Activated naive CD4-positive, alpha-beta T cell treated with anti-CD3 and anti-CD28 coated beads, Interleukin-2, amount 50 U/mL, for 24 hours (primary cell): Measurements from ENCODE around the gene LPAR6.
"Not testable (repeated sequence)": the region's sequence is repeated elsewhere in the genome, so short reads cannot be mapped to it uniquely, and the experiment has no call there.

Experiments used
- H3K27ac Mint-ChIP-seq: one replicate; pipeline ENCODE4 v1.8.0; 2021; ENCODE audit warnings: mild to moderate bottlenecking, mixed read lengths
- H3K27me3 Mint-ChIP-seq: one replicate; pipeline ENCODE4 v1.8.0; 2021; ENCODE audit warnings: mixed read lengths
- H3K36me3 Mint-ChIP-seq: one replicate; pipeline ENCODE4 v1.8.0; 2021; ENCODE audit warnings: mixed read lengths
- H3K4me1 Mint-ChIP-seq: one replicate; pipeline ENCODE4 v1.8.0; 2021; ENCODE audit warnings: mixed read lengths
- H3K4me3 Mint-ChIP-seq: one replicate; pipeline ENCODE4 v1.8.0; 2021; ENCODE audit warnings: mild to moderate bottlenecking, mixed read lengths
- H3K9me3 Mint-ChIP-seq: one replicate; pipeline ENCODE4 v1.8.0; 2021; ENCODE audit warnings: mixed read lengths

LPAR6 gene, protein sequence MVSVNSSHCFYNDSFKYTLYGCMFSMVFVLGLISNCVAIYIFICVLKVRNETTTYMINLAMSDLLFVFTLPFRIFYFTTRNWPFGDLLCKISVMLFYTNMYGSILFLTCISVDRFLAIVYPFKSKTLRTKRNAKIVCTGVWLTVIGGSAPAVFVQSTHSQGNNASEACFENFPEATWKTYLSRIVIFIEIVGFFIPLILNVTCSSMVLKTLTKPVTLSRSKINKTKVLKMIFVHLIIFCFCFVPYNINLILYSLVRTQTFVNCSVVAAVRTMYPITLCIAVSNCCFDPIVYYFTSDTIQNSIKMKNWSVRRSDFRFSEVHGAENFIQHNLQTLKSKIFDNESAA

DNA sequence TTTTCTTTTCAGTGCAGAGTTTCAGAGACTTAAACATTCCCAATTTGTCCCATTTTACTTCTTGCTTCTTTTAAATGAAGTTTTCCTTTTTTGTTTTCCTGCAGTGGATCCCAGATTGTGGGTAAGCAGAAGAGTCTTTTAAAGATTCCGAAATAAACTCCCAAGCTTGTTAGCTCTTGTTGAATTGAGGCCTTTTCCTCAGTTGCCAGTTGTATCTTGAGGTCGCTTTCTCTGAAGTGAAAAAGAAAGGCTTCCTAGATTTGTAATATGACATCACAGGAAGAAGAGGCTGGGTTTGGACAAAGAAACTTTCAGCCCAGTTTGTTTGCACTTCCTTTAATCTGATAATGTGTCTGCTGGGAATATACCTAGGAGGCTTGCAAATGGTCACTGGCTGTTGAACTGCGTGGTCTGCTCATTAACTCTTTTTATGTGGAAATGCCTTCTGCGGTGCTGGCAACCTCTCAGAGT, at the start of gene LPAR6:
TSS of gene LPAR6 (minus strand) at position 233 of the 471 bp plus-strand sequence. CDS start 690 bp downstream, outside the sequence.
- Mint-ChIP-seq H3K27me3 (no peaks in the 10 kb centered on the region), H3K4me1 (peaks cover 53% of the 10 kb centered on the region), H3K9me3 (no peaks in the 10 kb centered on the region), H3K27ac (peak within 1 kb of the TSS; percentile 97), H3K4me3 (peak within 1 kb of the TSS; percentile 96), H3K36me3 (peaks cover 9% of the 10 kb centered on the region)

DNA sequence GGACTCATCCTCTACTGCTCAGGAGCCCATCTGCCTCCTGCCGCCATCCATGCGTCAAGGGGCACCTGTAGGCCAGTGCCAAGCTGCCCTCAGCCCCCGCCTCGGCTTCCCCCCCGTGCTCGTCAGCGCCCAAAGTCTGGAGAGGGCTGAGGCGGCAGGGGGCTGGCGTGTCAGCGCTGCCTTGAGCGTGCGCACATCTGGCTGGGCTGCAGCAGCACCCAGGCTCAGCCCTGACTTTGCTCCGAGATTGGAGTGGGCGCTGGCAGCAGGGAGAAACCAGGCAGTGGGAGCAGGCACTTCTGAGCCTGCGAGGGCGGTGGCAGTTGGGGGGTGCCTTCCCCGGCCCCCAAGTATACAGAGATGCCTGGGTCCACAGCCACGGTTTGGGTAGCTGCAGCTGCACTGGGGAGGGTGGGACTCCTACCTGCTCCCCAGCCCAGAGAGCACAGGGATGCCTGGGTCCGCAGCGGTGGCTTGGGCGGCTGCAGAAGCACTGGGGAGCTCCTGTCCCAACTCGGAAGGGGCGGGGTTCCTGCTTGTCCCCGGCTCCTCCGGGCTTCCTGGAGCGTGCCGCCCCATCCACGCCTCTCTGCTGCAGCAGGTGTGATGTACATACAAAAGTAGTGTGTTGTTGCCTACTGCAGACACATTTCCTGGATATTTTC, 44.8 kb upstream of the LPAR6 start:
- H3K36me3 Mint-ChIP-seq, result peaks cover 43% of the 10 kb centered on the region
- H3K27me3 Mint-ChIP-seq, result no peaks in the 10 kb centered on the region
- H3K9me3 Mint-ChIP-seq, result no peaks in the 10 kb centered on the region
- H3K4me3 Mint-ChIP-seq, result no peak overlapping the region
- H3K27ac Mint-ChIP-seq, result no peak overlapping the region
- H3K4me1 Mint-ChIP-seq, result peaks cover 14% of the 10 kb centered on the region

DNA sequence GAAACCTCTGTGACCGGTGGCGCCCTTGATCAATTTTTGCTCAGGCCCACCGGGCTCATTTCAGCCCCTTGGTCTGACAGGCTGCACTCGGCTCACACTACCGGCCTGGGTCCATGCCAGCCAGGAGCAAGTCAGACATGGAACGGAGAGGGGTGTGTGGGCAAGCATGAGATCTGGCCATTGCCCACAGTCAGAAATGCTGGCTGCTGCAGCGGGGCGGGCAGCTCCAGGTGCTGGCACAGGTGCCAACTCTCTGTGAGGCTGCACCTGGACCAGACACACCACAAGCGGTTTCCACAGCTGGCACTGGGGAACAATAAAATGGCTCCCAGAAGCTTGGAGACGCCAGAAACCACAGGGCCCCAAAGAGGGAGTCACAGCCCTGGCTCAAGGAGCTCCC, 43.6 kb upstream of the LPAR6 start:
- no peak overlapping the region for H3K4me3 Mint-ChIP-seq
- H3K4me1 Mint-ChIP-seq, result peaks cover 23% of the 10 kb centered on the region
- no peaks in the 10 kb centered on the region for H3K9me3 Mint-ChIP-seq
- H3K27ac Mint-ChIP-seq, result no peak overlapping the region
- no peaks in the 10 kb centered on the region for H3K27me3 Mint-ChIP-seq
- H3K36me3 Mint-ChIP-seq, result peaks cover 50% of the 10 kb centered on the region

DNA sequence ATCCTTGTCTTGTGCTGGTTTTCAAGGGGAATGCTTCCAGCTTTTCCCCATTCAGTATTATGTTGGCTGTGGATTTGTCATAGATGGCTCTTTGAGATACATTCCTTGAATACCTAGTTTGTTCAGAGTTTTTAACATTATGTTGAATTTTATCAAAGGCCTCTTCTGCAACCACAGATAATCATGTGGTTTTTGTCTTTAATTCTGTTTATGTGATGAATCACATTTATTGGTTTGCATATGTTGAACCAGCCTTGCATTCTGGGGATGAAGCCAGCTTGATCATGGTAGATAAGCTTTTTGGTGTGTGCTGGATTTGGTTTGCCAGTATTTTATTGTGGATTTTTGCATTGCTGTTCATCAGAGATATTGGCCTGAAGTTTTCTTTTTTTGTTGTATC, 38.3 kb upstream of the LPAR6 start:
- peaks cover 40% of the 10 kb centered on the region for H3K36me3 Mint-ChIP-seq
- not testable (repeated sequence) for H3K4me3 Mint-ChIP-seq, H3K9me3 Mint-ChIP-seq, H3K27ac Mint-ChIP-seq, H3K27me3 Mint-ChIP-seq
- H3K4me1 Mint-ChIP-seq, result peaks cover 55% of the 10 kb centered on the region

DNA sequence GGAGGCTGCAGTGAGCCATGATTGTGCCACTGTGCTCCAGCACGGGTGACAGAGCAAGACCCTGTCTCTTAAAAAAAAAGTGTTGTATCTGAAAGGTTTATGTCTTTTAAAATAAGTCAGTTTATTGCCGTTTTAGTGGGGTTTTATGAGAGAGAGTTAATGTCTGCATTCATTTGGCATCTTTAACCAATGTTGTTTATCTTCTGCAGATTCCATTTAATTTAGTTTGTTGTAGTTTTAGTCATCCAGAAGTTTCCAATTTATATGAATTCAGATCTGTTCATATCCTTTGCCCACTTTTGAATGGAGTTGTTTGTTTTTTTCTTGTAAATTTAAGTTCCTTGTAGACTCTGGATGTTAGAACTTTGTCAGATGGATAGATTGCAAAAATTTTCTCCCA, 36.7 kb upstream of the LPAR6 start:
- Mint-ChIP-seq H3K27me3 (no peaks in the 10 kb centered on the region), H3K36me3 (peaks cover 34% of the 10 kb centered on the region), H3K4me3 (no peak overlapping the region), H3K4me1 (peaks cover 52% of the 10 kb centered on the region), H3K27ac (no peak overlapping the region), H3K9me3 (peaks cover 6% of the 10 kb centered on the region)

DNA sequence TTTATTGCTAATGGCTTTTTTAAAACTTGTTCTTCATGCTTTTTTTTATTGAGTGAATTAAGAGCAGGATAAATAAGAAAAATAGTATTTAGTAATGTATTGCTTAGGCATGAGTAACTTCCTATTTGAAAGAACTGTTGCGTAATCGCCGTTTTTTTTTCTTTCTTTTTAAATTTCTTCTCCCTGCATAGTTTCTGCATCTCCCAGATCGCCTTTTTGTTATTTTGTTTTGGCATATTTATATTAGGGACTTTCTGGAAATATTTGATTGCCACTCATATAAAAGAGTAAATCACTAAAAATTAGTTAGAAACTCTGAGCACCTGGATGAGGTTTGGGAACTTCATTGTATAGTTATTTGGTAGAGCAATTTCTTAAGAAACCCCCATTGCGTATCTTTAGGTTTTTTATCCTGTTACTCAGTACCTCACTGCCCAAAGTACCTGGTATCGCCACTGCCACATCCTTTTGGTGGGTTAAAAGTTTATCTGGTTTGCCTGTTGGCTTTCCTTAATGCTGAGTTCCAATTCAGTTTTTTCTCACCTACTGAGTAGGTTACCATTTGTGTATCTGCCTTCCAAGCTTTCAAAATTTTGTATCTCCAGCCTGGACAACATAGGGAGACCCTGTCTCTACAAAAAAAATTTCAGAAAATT, 36.2 kb upstream of the LPAR6 start:
- peaks cover 50% of the 10 kb centered on the region for H3K4me1 Mint-ChIP-seq
- H3K4me3 Mint-ChIP-seq, result peak overlapping the region; percentile 71
- no peaks in the 10 kb centered on the region for H3K27me3 Mint-ChIP-seq
- H3K36me3 Mint-ChIP-seq, result peaks cover 30% of the 10 kb centered on the region
- H3K27ac Mint-ChIP-seq, result no peak overlapping the region
- peaks cover 6% of the 10 kb centered on the region for H3K9me3 Mint-ChIP-seq

DNA sequence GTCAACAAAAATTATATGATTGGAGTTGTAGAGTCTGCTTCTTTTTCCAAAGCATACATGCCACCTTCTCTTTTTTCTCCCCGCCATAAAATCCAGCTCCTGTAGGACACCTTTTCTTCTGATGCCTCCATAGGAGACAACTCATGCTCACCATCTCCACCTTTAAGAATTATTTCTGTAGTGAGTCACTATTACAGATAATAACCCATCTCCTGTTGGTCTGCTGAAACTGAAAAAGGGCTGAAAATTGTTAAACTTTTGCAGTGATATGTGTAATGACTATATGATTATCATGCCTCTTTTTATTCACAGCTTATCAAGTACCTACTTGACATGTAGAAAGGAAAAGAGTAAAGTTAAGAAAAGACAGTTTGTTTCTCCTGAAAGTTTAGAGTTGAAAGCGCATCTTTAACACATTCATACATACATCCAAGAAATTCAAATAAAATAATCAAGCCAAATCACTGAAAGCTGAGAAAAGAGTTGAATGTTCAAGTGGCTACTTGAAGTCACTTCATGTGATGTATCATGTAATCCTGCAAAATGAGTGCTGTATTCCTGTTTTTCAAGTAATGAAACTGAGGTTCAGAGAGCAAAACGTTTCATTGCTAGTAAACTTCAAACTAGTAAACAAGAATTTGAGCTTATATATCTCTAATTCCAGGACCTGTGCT, 35.5 kb upstream of the LPAR6 start:
- Mint-ChIP-seq H3K4me1 (peaks cover 46% of the 10 kb centered on the region), H3K9me3 (peaks cover 6% of the 10 kb centered on the region), H3K27ac (no peak overlapping the region), H3K4me3 (peak overlapping the region; percentile 71), H3K27me3 (no peaks in the 10 kb centered on the region), H3K36me3 (peaks cover 26% of the 10 kb centered on the region)

DNA sequence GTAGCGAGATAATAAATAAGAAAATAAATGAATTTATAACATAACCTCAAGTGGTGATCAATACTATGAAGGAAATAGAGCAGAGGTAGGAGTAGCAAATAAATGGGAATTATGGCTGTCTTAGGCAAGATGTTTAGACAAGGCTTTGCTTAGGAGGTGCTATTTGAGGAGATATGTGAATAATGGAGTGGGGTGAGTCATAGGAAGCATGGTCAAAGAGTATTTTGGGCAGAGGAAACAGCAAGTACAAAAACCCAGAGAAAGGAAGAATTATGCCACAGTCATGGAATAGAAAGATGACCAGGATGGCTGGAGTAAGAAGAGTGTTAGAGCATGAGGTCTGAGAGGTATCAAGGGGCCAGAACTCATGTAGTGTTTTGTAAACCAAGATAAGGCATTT, 33.6 kb upstream of the LPAR6 start:
- H3K9me3 Mint-ChIP-seq, result peaks cover 6% of the 10 kb centered on the region
- peaks cover 12% of the 10 kb centered on the region for H3K36me3 Mint-ChIP-seq
- no peak overlapping the region for H3K27ac Mint-ChIP-seq
- no peak overlapping the region for H3K4me3 Mint-ChIP-seq
- peaks cover 37% of the 10 kb centered on the region for H3K4me1 Mint-ChIP-seq
- H3K27me3 Mint-ChIP-seq, result no peaks in the 10 kb centered on the region

DNA sequence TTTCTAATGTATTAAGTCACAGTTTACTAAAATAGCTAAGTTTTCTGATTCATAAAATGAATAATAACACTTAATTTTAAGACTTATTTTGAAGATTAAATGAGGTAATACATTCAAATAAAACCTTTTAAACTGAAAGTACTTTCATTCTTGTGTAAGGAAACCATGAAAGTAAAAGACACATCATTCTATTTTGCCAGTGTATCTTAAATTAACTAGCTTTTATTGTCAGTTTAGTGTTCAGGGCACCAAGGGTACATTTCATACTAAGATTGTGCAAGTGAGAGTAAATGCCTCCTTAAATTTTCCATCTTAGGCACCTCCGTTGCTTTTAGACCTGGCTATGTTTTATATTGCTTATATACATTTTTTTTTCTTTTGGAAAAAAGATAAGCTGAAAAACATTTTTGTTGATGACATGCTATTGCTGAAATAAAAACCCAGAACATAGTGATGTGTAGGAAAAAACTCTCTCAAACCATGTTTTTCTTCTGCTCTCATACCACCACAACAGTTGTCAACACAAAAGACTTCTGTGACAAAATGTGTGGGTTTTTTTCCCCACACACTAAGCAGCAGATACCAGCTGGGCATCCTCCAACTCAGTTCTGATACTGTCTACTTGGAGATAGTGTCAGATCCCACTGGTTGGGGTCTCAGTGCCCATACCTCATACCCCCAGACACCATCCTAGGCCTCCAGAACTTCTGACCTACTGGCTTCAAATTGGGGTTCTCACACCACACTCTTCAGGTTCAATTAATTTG, 30.7 kb upstream of the LPAR6 start:
- no peaks in the 10 kb centered on the region for H3K9me3 Mint-ChIP-seq
- H3K27ac Mint-ChIP-seq, result peak overlapping the region; percentile 63
- H3K4me3 Mint-ChIP-seq, result peak overlapping the region; percentile 24
- peaks cover 5% of the 10 kb centered on the region for H3K36me3 Mint-ChIP-seq
- H3K4me1 Mint-ChIP-seq, result peaks cover 26% of the 10 kb centered on the region
- no peaks in the 10 kb centered on the region for H3K27me3 Mint-ChIP-seq

DNA sequence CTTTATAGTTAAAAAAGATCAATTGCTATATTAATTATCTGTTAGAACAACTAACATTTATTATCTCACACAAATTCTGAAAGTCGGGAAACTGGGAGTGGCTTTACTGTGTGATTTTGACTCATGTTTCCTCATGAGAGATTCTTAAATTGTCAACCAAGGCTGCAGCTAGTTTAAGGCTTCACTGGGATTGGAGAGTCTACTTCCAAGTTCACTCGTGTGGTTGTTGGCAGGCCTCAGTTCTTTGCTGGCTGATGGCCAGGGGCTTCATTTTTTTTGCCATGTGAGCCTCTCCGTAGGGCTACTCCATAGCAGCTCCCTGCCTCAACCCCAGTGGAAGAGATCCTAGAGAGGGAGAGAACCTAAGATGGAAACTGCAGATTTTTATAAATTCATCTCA, 24.5 kb upstream of the LPAR6 start:
- Mint-ChIP-seq H3K4me3 (no peak overlapping the region), H3K27ac (no peak overlapping the region), H3K36me3 (peaks cover 6% of the 10 kb centered on the region), H3K27me3 (no peaks in the 10 kb centered on the region), H3K9me3 (no peaks in the 10 kb centered on the region), H3K4me1 (peaks cover 52% of the 10 kb centered on the region)

DNA sequence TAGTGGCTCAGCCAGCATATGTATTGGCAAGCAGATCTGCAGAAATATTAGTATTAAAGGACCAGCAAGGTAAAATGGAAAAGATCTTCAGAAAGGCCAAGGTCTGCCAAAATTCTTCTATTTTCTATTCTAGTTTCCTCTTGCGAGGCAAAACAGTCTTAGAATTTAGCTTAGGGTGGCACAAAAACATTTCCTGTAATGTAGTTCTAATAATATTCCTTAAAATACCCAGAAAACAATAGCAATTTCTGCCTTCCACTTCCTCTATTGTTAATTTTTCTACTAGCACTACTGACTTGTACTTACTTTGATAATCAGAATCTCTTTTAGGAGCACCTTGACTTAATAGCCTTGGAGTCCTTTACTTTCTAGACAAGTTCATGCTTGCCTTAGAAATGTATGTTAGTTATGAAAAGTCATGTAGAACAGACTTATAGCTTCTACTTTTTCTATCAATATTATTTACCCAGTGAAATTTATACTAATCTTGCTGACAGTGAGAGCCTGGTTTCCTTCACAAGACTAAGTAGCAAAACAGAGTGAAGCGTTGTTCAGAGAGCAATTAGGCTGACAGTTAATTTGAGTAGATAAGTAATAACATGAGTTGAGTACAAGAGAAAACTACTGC, 23.9 kb upstream of the LPAR6 start:
- Mint-ChIP-seq H3K36me3 (peaks cover 6% of the 10 kb centered on the region), H3K4me1 (peaks cover 55% of the 10 kb centered on the region), H3K27me3 (no peaks in the 10 kb centered on the region), H3K9me3 (no peaks in the 10 kb centered on the region), H3K4me3 (no peak overlapping the region), H3K27ac (peak overlapping the region; percentile 76)

DNA sequence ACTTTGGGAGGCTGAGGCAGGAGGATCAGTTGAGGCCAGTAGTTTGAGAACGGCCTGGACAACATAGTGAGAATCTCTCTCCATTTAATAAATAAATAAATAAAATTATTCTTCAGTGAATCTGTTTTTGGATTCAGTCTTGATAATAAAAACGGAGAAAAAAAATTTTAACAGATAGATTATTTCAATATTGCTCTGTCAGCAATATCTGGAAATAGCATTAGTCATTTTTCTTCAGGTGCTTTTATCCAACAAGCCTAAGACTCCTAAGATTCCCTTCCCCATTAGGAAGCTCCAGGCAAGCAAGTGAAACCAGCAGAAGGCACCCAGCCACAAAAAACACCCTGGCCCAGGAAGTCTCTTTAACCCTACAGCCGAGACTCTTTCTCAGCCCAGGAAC, 21.3 kb upstream of the LPAR6 start:
- Mint-ChIP-seq H3K36me3 (peaks cover 7% of the 10 kb centered on the region), H3K4me1 (peaks cover 62% of the 10 kb centered on the region), H3K4me3 (no peak overlapping the region), H3K27me3 (no peaks in the 10 kb centered on the region), H3K9me3 (no peaks in the 10 kb centered on the region), H3K27ac (no peak overlapping the region)

DNA sequence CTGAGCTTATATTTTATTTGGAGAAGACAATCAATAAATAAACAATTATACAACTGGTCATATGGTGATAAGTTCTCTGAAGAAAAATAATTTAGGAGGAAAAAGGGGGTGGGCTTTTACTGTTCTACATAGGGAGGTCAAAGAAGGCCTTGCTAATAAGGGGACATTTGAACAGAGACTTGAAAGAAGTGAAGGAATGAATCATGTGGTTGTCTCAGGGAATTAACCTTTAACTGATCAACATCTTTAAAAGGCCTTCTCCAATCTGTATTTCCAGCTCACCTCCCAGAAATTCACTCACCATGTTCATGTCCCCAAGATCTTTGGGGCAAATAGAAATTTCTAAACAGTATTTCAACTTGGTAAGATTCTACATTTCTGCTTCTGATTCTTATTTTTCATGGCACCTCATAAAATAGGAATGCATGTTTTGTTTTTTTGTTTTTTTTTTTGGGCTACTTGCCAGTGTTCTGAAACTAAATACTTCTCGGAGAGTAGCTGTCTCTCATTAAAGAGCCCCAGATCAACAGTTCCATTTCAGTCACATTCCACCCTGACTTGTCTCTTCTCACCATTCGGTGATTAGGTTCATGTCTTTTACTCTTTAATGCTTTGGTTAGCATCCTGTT, 19.2 kb upstream of the LPAR6 start:
- peaks cover 60% of the 10 kb centered on the region for H3K4me1 Mint-ChIP-seq
- no peaks in the 10 kb centered on the region for H3K9me3 Mint-ChIP-seq
- H3K36me3 Mint-ChIP-seq, result peaks cover 8% of the 10 kb centered on the region
- peak overlapping the region; percentile 66 for H3K27ac Mint-ChIP-seq
- no peaks in the 10 kb centered on the region for H3K27me3 Mint-ChIP-seq
- H3K4me3 Mint-ChIP-seq, result peak overlapping the region; percentile 74

DNA sequence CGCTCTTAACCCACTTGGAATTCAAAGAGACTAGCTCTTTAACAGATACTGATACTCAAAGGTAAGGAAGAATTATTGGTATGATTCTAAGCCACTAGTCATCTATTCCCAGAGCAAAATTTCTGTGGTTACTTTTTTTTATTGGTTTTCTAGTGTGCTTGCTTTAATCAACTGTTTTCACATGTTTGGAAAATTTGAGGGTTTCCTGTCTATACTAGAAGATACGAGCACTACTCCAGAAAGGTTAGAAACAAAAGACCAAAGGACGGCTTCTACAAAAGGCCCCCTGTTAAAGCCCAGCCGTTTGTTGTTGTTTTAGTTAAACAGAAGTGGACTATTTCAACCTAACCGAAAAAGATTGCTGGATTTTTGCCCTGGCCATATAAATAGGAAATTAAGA, 18.5 kb upstream of the LPAR6 start:
- H3K9me3 Mint-ChIP-seq, result no peaks in the 10 kb centered on the region
- no peaks in the 10 kb centered on the region for H3K27me3 Mint-ChIP-seq
- H3K4me3 Mint-ChIP-seq, result peak overlapping the region; percentile 74
- H3K27ac Mint-ChIP-seq, result peak overlapping the region; percentile 66
- peaks cover 57% of the 10 kb centered on the region for H3K4me1 Mint-ChIP-seq
- H3K36me3 Mint-ChIP-seq, result peaks cover 10% of the 10 kb centered on the region
